ENCODE data around the gene MED29.

The MED29 gene

GRCh38 chr19:39389631-39390414, 1.4 kb upstream of the MED29 start:
- peaks cover 32% of the 10 kb centered on the region for H3K79me2 ChIP-seq (ENCODE audit: insufficient read depth, low read depth)
- peak overlapping the region; percentile 99; the same call in 1 of the 2 replicates for H3K9ac ChIP-seq
- H3K4me2 ChIP-seq: peak overlapping the region; percentile 94
- no peak overlapping the region for H2AFZ ChIP-seq (ENCODE audit: low read depth)
- H3K27me3 ChIP-seq (ENCODE audit: insufficient read depth, low read depth): no peaks in the 10 kb centered on the region
- H3K4me3 ChIP-seq (IDR thresholded peaks at IDR 0.05; ENCODE audit: insufficient read depth, low read depth, low read length): peak overlapping the region; percentile 6
- no peak for TF ChIP-seq CTCF (conservative IDR thresholded peaks at IDR 0.05; ENCODE audit: low read depth, low read length)
- H3K36me3 ChIP-seq (ENCODE audit: insufficient read depth): 0 out of 2 replicates have a peak, but pooled peaks cover 6% of the 10 kb centered on the region
- peaks cover 20% of the 10 kb centered on the region for H3K4me1 ChIP-seq (ENCODE audit: low read depth, poor library complexity, severe bottlenecking)
- H3K27ac ChIP-seq: peak overlapping the region; percentile 97; the same call in 1 of the 2 replicates
- no peaks in the 10 kb centered on the region for H4K20me1 ChIP-seq (ENCODE audit: insufficient read depth)

GRCh38 chr19:39390451-39390750, 777 bp upstream of the MED29 start:
- Histone ChIP-seq H3K27ac (peak overlapping the region; percentile 97), H3K4me1 (ENCODE audit: low read depth, poor library complexity, severe bottlenecking) (peaks cover 20% of the 10 kb centered on the region), H3K79me2 (ENCODE audit: insufficient read depth, low read depth) (peaks cover 32% of the 10 kb centered on the region), H3K4me3 (IDR thresholded peaks at IDR 0.05; ENCODE audit: insufficient read depth, low read depth, low read length) (peak overlapping the region; percentile 6), H3K4me2 (peak overlapping the region; percentile 94), H3K36me3 (ENCODE audit: insufficient read depth) (0 out of 2 replicates have a peak, but pooled peaks cover 6% of the 10 kb centered on the region), H2AFZ (ENCODE audit: low read depth) (peak overlapping the region; percentile 96), H3K9ac (peak overlapping the region; percentile 99), H4K20me1 (ENCODE audit: insufficient read depth) (no peaks in the 10 kb centered on the region), H3K27me3 (ENCODE audit: insufficient read depth, low read depth) (no peaks in the 10 kb centered on the region)
- TF ChIP-seq CTCF (conservative IDR thresholded peaks at IDR 0.05; ENCODE audit: low read depth, low read length): no peak

GRCh38 chr19:39397360-39398296, 6.5 kb downstream of the MED29 start:
- Histone ChIP-seq H3K36me3 (ENCODE audit: insufficient read depth) (0 out of 2 replicates have a peak, but pooled peaks cover 6% of the 10 kb centered on the region), H3K4me3 (IDR thresholded peaks at IDR 0.05; ENCODE audit: insufficient read depth, low read depth, low read length) (no peak overlapping the region), H3K79me2 (ENCODE audit: insufficient read depth, low read depth) (peaks cover 9% of the 10 kb centered on the region), H3K4me2 (peak overlapping the region; percentile 66), H4K20me1 (ENCODE audit: insufficient read depth) (no peaks in the 10 kb centered on the region), H3K4me1 (ENCODE audit: low read depth, poor library complexity, severe bottlenecking) (peaks cover 55% of the 10 kb centered on the region), H3K27me3 (ENCODE audit: insufficient read depth, low read depth) (no peaks in the 10 kb centered on the region), H3K27ac (peak overlapping the region; percentile 47; the same call in 1 of the 2 replicates), H2AFZ (ENCODE audit: low read depth) (no peak overlapping the region), H3K9ac (no peak overlapping the region; the same call in 1 of the 2 replicates)
- TF ChIP-seq CTCF (conservative IDR thresholded peaks at IDR 0.05; ENCODE audit: low read depth, low read length): peak; percentile 90

GRCh38 chr19:39398297-39398864, 7.2 kb downstream of the MED29 start:
- Histone ChIP-seq H3K4me2 (peak overlapping the region; percentile 66; the same call in 1 of the 2 replicates), H3K36me3 (ENCODE audit: insufficient read depth) (0 out of 2 replicates have a peak, but pooled peaks cover 3% of the 10 kb centered on the region), H3K27ac (peak overlapping the region; percentile 47; the same call in 1 of the 2 replicates), H2AFZ (ENCODE audit: low read depth) (no peak overlapping the region), H3K4me1 (ENCODE audit: low read depth, poor library complexity, severe bottlenecking) (peaks cover 62% of the 10 kb centered on the region), H3K9ac (no peak overlapping the region; the same call in 1 of the 2 replicates), H3K27me3 (ENCODE audit: insufficient read depth, low read depth) (no peaks in the 10 kb centered on the region), H3K4me3 (IDR thresholded peaks at IDR 0.05; ENCODE audit: insufficient read depth, low read depth, low read length) (no peak overlapping the region), H4K20me1 (ENCODE audit: insufficient read depth) (no peaks in the 10 kb centered on the region), H3K79me2 (ENCODE audit: insufficient read depth, low read depth) (peaks cover 4% of the 10 kb centered on the region; the same call in 1 of the 2 replicates)
- TF ChIP-seq CTCF (conservative IDR thresholded peaks at IDR 0.05; ENCODE audit: low read depth, low read length): no peak
